Occipital lobe (tissue), 2 donors: ENCODE results near the gene NR2F1. TPM values are rescaled to one million over a fixed set of nuclear protein-coding genes. Genes with fewer than 3 reads are reported as not detected.

Source experiments
- DNase-seq: peaks from one replicate; lab custom pipeline; 2025; lab: John Stamatoyannopoulos, UW
- total RNA-seq: library from RNA; depleted of rRNA; stranded (reverse); fragments of >200 nt; gene quantifications from one replicate; pipeline ENCODE4 v1.2.3, GENCODE V29; 2014

NR2F1 gene
- total RNA-seq, 1 donor from 2014 or later, result 121 TPM

DNA sequence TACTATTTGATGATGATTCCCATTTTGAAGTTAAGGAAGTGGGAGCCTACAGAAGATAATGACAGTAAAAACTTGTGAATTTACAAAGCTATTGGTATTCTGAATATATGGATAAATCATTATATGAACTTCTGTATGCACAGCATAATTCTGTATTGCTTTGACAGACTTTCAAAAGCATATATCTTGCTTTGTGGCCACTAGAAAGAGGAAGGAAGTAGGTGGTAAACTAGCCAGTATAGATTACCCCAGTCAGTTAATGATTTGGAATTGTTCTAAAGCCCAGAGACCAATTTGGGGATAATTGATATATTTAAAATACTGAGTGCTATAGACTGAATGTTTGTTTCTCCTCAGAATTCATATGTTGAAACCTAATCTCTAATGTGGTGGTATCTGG is 53.0 kb downstream of the NR2F1 start:
- DNase-seq, result no peak

DNA sequence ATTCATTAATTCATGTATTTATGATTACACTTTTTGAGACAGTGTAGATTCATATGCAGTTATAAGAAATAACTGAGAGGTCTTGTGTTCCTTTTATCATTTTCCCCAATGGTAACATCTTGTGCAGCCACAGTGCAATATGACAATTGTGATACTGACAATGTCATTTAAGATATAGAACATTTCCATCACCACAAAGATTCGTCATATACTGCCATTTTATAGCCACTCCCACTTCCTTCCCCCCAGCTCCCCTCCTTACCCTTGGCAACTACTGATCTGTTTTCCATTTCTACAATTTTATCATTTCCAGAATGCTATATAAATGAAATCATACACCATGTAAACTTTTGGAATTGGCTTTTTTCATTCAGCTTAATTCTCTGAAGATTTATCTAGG is 53.8 kb downstream of the NR2F1 start:
- DNase-seq, result no peak

DNA sequence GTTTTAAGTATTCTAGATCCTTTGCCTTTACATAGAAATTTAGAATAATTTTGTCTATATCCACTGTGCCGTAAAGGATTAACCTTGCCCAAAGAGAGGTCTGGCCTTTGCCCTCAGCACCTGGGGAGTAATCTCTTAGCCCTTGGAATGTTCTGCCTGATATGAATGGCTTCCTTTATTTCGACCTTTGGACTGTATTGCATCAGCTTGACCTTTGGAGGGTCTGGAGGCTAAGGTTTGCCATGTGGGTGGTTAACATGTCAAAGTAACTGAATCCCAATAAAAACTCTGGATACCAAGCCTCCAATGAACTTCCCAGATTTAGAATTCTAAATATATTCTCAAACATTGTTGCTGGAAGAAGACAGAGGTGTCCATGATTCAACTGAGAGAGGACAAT is 54.7 kb downstream of the NR2F1 start:
- DNase-seq, result no peak

DNA sequence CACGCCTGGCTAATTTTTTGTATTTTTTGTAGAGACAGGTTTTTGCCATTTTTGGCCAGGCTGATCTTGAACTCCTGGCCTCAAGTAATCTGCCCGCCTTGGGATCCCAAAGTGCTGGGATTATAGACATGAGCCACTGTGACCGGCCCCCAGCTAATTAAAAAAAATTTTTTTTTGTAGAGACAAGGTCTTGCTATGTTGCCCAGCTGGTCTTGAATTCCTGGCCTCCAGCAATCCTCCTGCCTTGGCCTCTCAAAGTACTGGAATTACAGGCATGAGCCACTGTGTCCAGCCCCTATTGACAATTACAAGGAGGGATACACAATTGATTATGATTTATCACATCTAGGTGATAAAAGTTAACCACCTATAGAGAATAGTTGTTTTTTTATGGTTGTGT is 59.5 kb downstream of the NR2F1 start:
- DNase-seq, result no peak

Other genes with a start within 250 kb of the NR2F1 start
- 109 TPM for gene NR2F1-AS1, start 2.0 kb upstream of the NR2F1 start, total RNA-seq
- gene POU5F2, start 158.4 kb downstream of the NR2F1 start, total RNA-seq, result 6.9 TPM